HCT116 (cell line): Measurements from ENCODE around the gene CRAT. TPM values are rescaled to one million over a fixed set of nuclear protein-coding genes. Genes with fewer than 3 reads are reported as not detected.

Experiments
- ATAC-seq: fragments of 200-7000 bp; cut with Tn5 transposase; 2 replicates; pipeline ENCODE4 v1.9.1; 2020; ENCODE audit warnings: mild to moderate bottlenecking, moderate library complexity
- BruUV-seq: library from RNA; stranded (reverse); fragments of 400-500 nt; replicated peaks from 2 replicates; lab custom pipeline; 2021; lab: Mats Ljungman, UMichigan
- CTCF ChIA-PET: fragments of 300-600 bp; sonication (Branson Sonifier 250); formaldehyde crosslinking; loops from one replicate; lab custom pipeline; 2021; ENCODE audit warnings: antibody characterized with exemption; lab: Charles Lee
- POLR2A ChIA-PET: fragments of 300-600, 350-600 bp; sonication (Branson Sonifier 250); formaldehyde crosslinking; loops from one replicate; lab custom pipeline; 2021; ENCODE audit warnings: antibody characterized with exemption; lab: Charles Lee
- RAD21 ChIA-PET, 2 experiments: fragments of 300-600 bp; sonication (Branson Sonifier 250); formaldehyde crosslinking; loops; one replicate each; lab custom pipeline; 2023; ENCODE audit warnings: low total read pairs in 2 of 2; ENCODE audit not compliant: uncharacterized antibody in 2 of 2, unreplicated experiment in 2 of 2, low non-redundant PET in 1 of 2; lab: Charles Lee
- DNase-seq: peaks from one replicate; pipeline ENCODE4 v3.0.0-alpha.2; 2010; ENCODE audit warnings: low read depth, low spot score
- H2AFZ ChIP-seq: fragments of 200-600 bp; shearing (Covaris generic), sonication (generic); 2 replicates; pipeline ENCODE4 v1.6.1; 2017; ENCODE audit warnings: low read depth, mixed run types, mixed read lengths, antibody characterized with exemption, low read length; ENCODE audit not compliant: poor library complexity, severe bottlenecking
- H3K27ac ChIP-seq: 2 replicates; pipeline ENCODE4 v1.5.1; 2012; ENCODE audit warnings: low read depth, low read length
- H3K27me3 ChIP-seq: fragments of 200-600 bp; sonication (generic); 2 replicates; pipeline ENCODE4 v1.6.1; 2016; ENCODE audit warnings: mixed run types, low read length, mixed read lengths; ENCODE audit not compliant: insufficient read depth
- H3K36me3 ChIP-seq, 2 experiments: fragments of 200-500 bp in 1 of 2; fragments of 200-600 bp in 1 of 2; sonication (Bioruptor generic) in 1 of 2; sonication (generic) in 1 of 2; 2 replicates each; pipeline versions ENCODE4 v1.5.1 to v1.6.1; 2014 to 2016; ENCODE audit warnings: low read length in 2 of 2, inconsistent platforms in 1 of 2, mixed read lengths in 1 of 2, mixed run types in 1 of 2; ENCODE audit not compliant: insufficient read depth in 2 of 2, control insufficient read depth in 1 of 2
- H3K4me1 ChIP-seq, 2 experiments: fragments of 200-600 bp in 1 of 2; sonication (generic) in 1 of 2; 2 replicates each; pipeline versions ENCODE4 v1.5.1 to v1.6.1; 2012 to 2017; ENCODE audit warnings: low read length in 2 of 2, inconsistent platforms in 1 of 2, mild to moderate bottlenecking in 1 of 2, mixed read lengths in 1 of 2, mixed run types in 1 of 2, moderate library complexity in 1 of 2; ENCODE audit not compliant: insufficient read depth in 2 of 2, control insufficient read depth in 1 of 2
- H3K4me2 ChIP-seq: fragments of 200-600 bp; sonication (generic); 2 replicates; pipeline ENCODE4 v1.6.1; 2017; ENCODE audit warnings: mixed run types, low read length, mixed read lengths
- H3K4me3 ChIP-seq, 2 experiments: fragments of 200-600 bp in 1 of 2; sonication (generic) in 1 of 2; replicated peaks in 1 of 2; 2 replicates each; pipeline ENCODE4 v1.5.1; 2011 to 2016; ENCODE audit warnings: low read length in 2 of 2, control low read depth in 1 of 2, low read depth in 1 of 2, mild to moderate bottlenecking in 1 of 2, mixed read lengths in 1 of 2, mixed run types in 1 of 2
- H3K79me2 ChIP-seq: fragments of 200-600 bp; sonication (generic); 2 replicates; pipeline ENCODE4 v1.6.1; 2017; ENCODE audit warnings: mild to moderate bottlenecking, mixed run types, low read length, moderate library complexity, mixed read lengths; ENCODE audit not compliant: insufficient read depth
- H3K9ac ChIP-seq: fragments of 200-600 bp; sonication (generic); 2 replicates; pipeline ENCODE4 v1.6.1; 2016; ENCODE audit warnings: low read length, mixed read lengths
- H3K9me2 ChIP-seq: fragments of 200-600 bp; sonication (generic), shearing (Covaris generic); 2 replicates; pipeline ENCODE4 v1.6.1; 2017; ENCODE audit warnings: mixed run types, mild to moderate bottlenecking, moderate library complexity; ENCODE audit not compliant: insufficient read depth
- H3K9me3 ChIP-seq, 2 experiments: fragments of 200-500 bp in 1 of 2; fragments of 200-600 bp in 1 of 2; sonication (Bioruptor generic) in 1 of 2; sonication (generic) in 1 of 2; 2 replicates each; pipeline ENCODE4 v1.6.1; 2014 to 2017; ENCODE audit warnings: low read length in 2 of 2, mixed read lengths in 2 of 2, inconsistent platforms in 1 of 2, low read depth in 1 of 2, mild to moderate bottlenecking in 1 of 2, mixed run types in 1 of 2, moderate library complexity in 1 of 2; ENCODE audit not compliant: control insufficient read depth in 1 of 2, insufficient read depth in 1 of 2
- H4K20me1 ChIP-seq: fragments of 200-600 bp; sonication (generic), shearing (Covaris generic); 2 replicates; pipeline ENCODE4 v1.6.1; 2017; ENCODE audit warnings: mixed run types, mild to moderate bottlenecking, moderate library complexity; ENCODE audit not compliant: insufficient read depth
- ATF3 ChIP-seq: IDR thresholded peaks from 2 replicates; pipeline ENCODE4 v1.6.1; 2012
- CBX3 ChIP-seq: IDR thresholded peaks from 2 replicates; pipeline ENCODE4 v1.6.1; 2012; ENCODE audit warnings: low read depth
- CEBPB ChIP-seq: IDR thresholded peaks from 2 replicates; pipeline ENCODE4 v1.6.1; 2012; ENCODE audit warnings: low read depth
- CTCF ChIP-seq, 3 experiments: fragments of 200-600 bp in 1 of 3; sonication (generic) in 1 of 3; IDR thresholded peaks in 2 of 3; conservative IDR thresholded peaks in 1 of 3; 2 replicates each; pipeline ENCODE4 v1.5.1; 2012 to 2017; ENCODE audit warnings: low read depth in 2 of 3, low read length in 2 of 3, antibody characterized with exemption in 1 of 3, borderline replicate concordance in 1 of 3, control low read depth in 1 of 3, mild to moderate bottlenecking in 1 of 3, mixed read lengths in 1 of 3, mixed run types in 1 of 3, moderate library complexity in 1 of 3; ENCODE audit not compliant: insufficient read depth in 1 of 3
- EGR1 ChIP-seq: IDR thresholded peaks from 2 replicates; pipeline ENCODE4 v1.6.1; 2012; ENCODE audit warnings: low read depth
- ELF1 ChIP-seq: IDR thresholded peaks from 2 replicates; pipeline ENCODE4 v1.6.1; 2012; ENCODE audit warnings: low read depth, borderline replicate concordance
- EZH2 ChIP-seq: fragments of 200-600 bp; sonication (generic); IDR thresholded peaks from 2 replicates; pipeline ENCODE4 v1.6.1; 2017; ENCODE audit warnings: antibody characterized with exemption, mixed run types
- FOSL1 ChIP-seq: IDR thresholded peaks from 2 replicates; pipeline ENCODE4 v1.6.1; 2012; ENCODE audit warnings: low read depth
- POLR2A ChIP-seq: IDR thresholded peaks from 2 replicates; pipeline ENCODE4 v1.7.0; 2011; ENCODE audit warnings: borderline replicate concordance; ENCODE audit not compliant: insufficient read depth, insufficient read length; ENCODE audit errors: extremely low read depth
- POLR2AphosphoS5 ChIP-seq: IDR thresholded peaks from 2 replicates; pipeline ENCODE4 v1.6.1; 2011; ENCODE audit warnings: mild to moderate bottlenecking, low read depth, low read length, moderate library complexity
- RAD21 ChIP-seq: IDR thresholded peaks from 2 replicates; pipeline ENCODE4 v1.6.1; 2012; ENCODE audit warnings: low read depth, mild to moderate bottlenecking
- REST ChIP-seq: IDR thresholded peaks from 2 replicates; pipeline ENCODE4 v1.6.1; 2012; ENCODE audit warnings: low read depth
- SIN3A ChIP-seq: IDR thresholded peaks from 2 replicates; pipeline ENCODE4 v1.6.1; 2012; ENCODE audit warnings: low read depth
- SRF ChIP-seq: IDR thresholded peaks from 2 replicates; pipeline ENCODE4 v1.6.1; 2012; ENCODE audit warnings: low read depth
- TCF7L2 ChIP-seq: IDR thresholded peaks from 2 replicates; pipeline ENCODE4 v1.7.0; 2011; ENCODE audit warnings: borderline replicate concordance, inconsistent platforms; ENCODE audit not compliant: insufficient read depth, insufficient read length; ENCODE audit errors: extremely low read depth
- ZBTB33 ChIP-seq: IDR thresholded peaks from 2 replicates; pipeline ENCODE4 v1.6.1; 2011; ENCODE audit warnings: mild to moderate bottlenecking, low read length, moderate library complexity; ENCODE audit not compliant: insufficient replicate concordance; ENCODE audit errors: extremely low read depth
- ZFX ChIP-seq: fragments of 450-650 bp; IDR thresholded peaks from 2 replicates; pipeline ENCODE4 v1.6.1; 2017
- ZNF274 ChIP-seq: fragments of 200-500 bp; sonication (Bioruptor generic); IDR thresholded peaks from 2 replicates; pipeline ENCODE4 v1.6.1; 2014; ENCODE audit warnings: mild to moderate bottlenecking, low read depth, low read length, inconsistent platforms
- intact Hi-C: fragments of 100-400 bp; cut with micrococcal nuclease; formaldehyde crosslinking; loops from 2 replicates; pipeline ENCODE4 v1.10.0; 2022
- total RNA-seq: library from RNA; stranded (reverse); gene quantifications from one replicate; pipeline ENCODE4 v1.2.1, GENCODE V29; 2021; ENCODE audit not compliant: unreplicated experiment

Gene CRAT
- total RNA-seq, 1 experiment from 2014 or later = 29.0 TPM

- no TSS peak for BruUV-seq
- Histone ChIP-seq H3K9me2 (no peaks in the 10 kb centered on the region), H3K27ac (no peak overlapping the region), H3K36me3 (peaks cover 8 to 24% of the 10 kb centered on the region in 2 experiments; a peak in 2 of 4 replicates), H4K20me1 (no peaks in the 10 kb centered on the region), H3K4me3 (no peak overlapping the region), H2AFZ (no peak overlapping the region), H3K79me2 (peaks cover 51% of the 10 kb centered on the region), H3K4me2 (no peak overlapping the region), H3K27me3 (no peaks in the 10 kb centered on the region), H3K9me3 (no peaks in the 10 kb centered on the region), H3K4me1 (peaks cover 7 to 24% of the 10 kb centered on the region in 2 experiments), H3K9ac (no peak overlapping the region)
- intact Hi-C loops = no loop called here
- TF ChIP-seq TCF7L2 = no peak
- no peak for TF ChIP-seq ZNF274
- no peak for TF ChIP-seq ELF1
- no peak for TF ChIP-seq CBX3
- no peak for TF ChIP-seq SIN3A
- no peak for TF ChIP-seq ZFX
- TF ChIP-seq FOSL1 = no peak
- TF ChIP-seq POLR2AphosphoS5 = no peak
- TF ChIP-seq SRF = no peak
- TF ChIP-seq POLR2A = no peak
- TF ChIP-seq ZBTB33 = no peak
- no peak for TF ChIP-seq RAD21
- no peak for TF ChIP-seq EGR1
- TF ChIP-seq ATF3 = no peak
- no peak for TF ChIP-seq REST
- no peak for TF ChIP-seq CTCF (IDR thresholded peaks at IDR 0.05 in 2 of 3, conservative IDR thresholded peaks at IDR 0.05 in 1 of 3; ENCODE audit: borderline replicate concordance in 1 of 3, insufficient read depth in 1 of 3, low read depth in 2 of 3, low read length in 2 of 3)
- no peak for TF ChIP-seq CEBPB
- no peak for TF ChIP-seq EZH2
- ATAC-seq (no peak), DNase-seq (no peak)
- ChIA-PET CTCF (no interaction called here), RAD21 (no interaction called here), POLR2A (no interaction called here)
Observed at GRCh38 chr9:129122133-129122532, 11.5 kb upstream of the CRAT start.
